ENCODE data around the gene SLAMF6.

DNA sequence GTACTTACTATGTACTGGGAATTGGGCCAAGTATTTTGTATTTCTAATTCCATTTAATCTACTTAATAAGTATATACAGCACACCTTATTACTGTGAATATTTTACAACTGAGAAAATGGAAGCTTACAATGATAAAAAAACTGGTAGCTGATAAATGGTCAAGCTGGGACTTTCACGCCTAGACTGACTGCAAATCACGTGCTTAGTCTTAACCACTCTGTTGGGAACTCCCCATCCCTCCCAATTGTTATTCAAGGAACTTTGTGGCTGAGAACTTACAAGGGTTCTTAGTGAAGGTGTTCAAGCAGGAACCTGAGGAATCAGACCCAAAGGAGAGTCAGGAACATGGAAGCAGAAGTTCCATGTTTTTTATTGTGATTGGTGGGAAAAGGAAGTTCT lies 29.4 kb upstream of the SLAMF6 start:
- TF ChIP-seq POLR2AphosphoS5 (IDR thresholded peaks at IDR 0.05; ENCODE audit: low read depth, low read length) = no peak
- no peak for TF ChIP-seq REST (IDR thresholded peaks at IDR 0.05; ENCODE audit: insufficient read depth in 1 of 2, low read depth in 2 of 2, low read length in 2 of 2)
- no peak for TF ChIP-seq SIN3A (IDR thresholded peaks at IDR 0.05; ENCODE audit: borderline replicate concordance, insufficient read depth, low read length)
- no peak for TF ChIP-seq TAF1 (IDR thresholded peaks at IDR 0.05; ENCODE audit: borderline replicate concordance, insufficient read depth, low read length)
- TF ChIP-seq FOXP2 (optimal IDR thresholded peaks at IDR 0.05; ENCODE audit: borderline replicate concordance, extremely low read depth, extremely low read length, insufficient read depth) = no peak

Measured in PFSK-1 (cell line).